Gastrocnemius medialis (tissue), 4 donors: ENCODE data around the gene C6.

Experiments
- CTCF ChIP-seq, 5 experiments: fragments of 450-650 bp in 3 of 5; fragments of 200-600 bp in 2 of 5; sonication (generic) in 2 of 5; IDR thresholded peaks in 4 of 5; conservative IDR thresholded peaks in 1 of 5; 1 replicate in 4 of 5; 2 replicates in 1 of 5; pipeline ENCODE4 v1.5.1; 2016 to 2019; ENCODE audit warnings: antibody characterized with exemption in 5 of 5, mild to moderate bottlenecking in 3 of 5, moderate library complexity in 3 of 5
- POLR2A ChIP-seq, 2 donors: fragments of 450-650 bp; IDR thresholded peaks; one replicate each; pipeline ENCODE4 v1.6.1; 2017; ENCODE audit warnings: antibody characterized with exemption in 2 of 2, mild to moderate bottlenecking in 2 of 2, moderate library complexity in 2 of 2

- TF ChIP-seq CTCF (IDR thresholded peaks at IDR 0.05 in 4 of 5, conservative IDR thresholded peaks at IDR 0.05 in 1 of 5) (no peak), POLR2A (IDR thresholded peaks at IDR 0.05) (no peak)
These were observed 43.1 kb upstream of the C6 start for GRCh38 chr5:41256400-41256799.
